MM.1S (cell line): ENCODE data around the gene ULK1.

Source experiments
- DNase-seq: peaks from one replicate; pipeline ENCODE4 v3.0.0-alpha.2; 2015
- H2AFZ ChIP-seq: fragments of 300-600 bp; sonication (generic); 2 replicates; pipeline ENCODE4 v1.6.0; 2016; ENCODE audit warnings: antibody characterized with exemption, low read length
- H3F3A ChIP-seq: fragments of 300-600 bp; sonication (generic); 2 replicates; pipeline ENCODE4 v1.6.1; 2016; ENCODE audit warnings: mild to moderate bottlenecking, antibody characterized with exemption, low read length, moderate library complexity, mixed read lengths; ENCODE audit not compliant: insufficient read depth
- H3K27ac ChIP-seq: fragments of 300-600 bp; sonication (generic); 2 replicates; pipeline ENCODE4 v1.5.1; 2016; ENCODE audit warnings: mild to moderate bottlenecking, low read length
- H3K27me3 ChIP-seq: fragments of 300-600 bp; sonication (generic); replicated peaks from 2 replicates; pipeline ENCODE4 v1.6.0; 2016; ENCODE audit warnings: low read length; ENCODE audit not compliant: insufficient read depth
- H3K36me3 ChIP-seq: fragments of 300-600 bp; sonication (generic); replicated peaks from 2 replicates; pipeline ENCODE4 v1.6.1; 2016; ENCODE audit warnings: mild to moderate bottlenecking, low read length, mixed read lengths; ENCODE audit not compliant: insufficient read depth
- H3K4me1 ChIP-seq: fragments of 300-600 bp; sonication (generic); 2 replicates; pipeline ENCODE4 v1.6.1; 2016; ENCODE audit warnings: low read length, mixed read lengths
- H3K4me2 ChIP-seq: fragments of 300-600 bp; sonication (generic); 2 replicates; pipeline ENCODE4 v1.6.0; 2016; ENCODE audit warnings: low read depth, low read length
- H3K4me3 ChIP-seq: fragments of 300-600 bp; sonication (generic); 2 replicates; pipeline ENCODE4 v1.5.1; 2016; ENCODE audit warnings: low read length, mixed read lengths
- H3K79me2 ChIP-seq: fragments of 300-600 bp; sonication (generic); 2 replicates; pipeline ENCODE4 v1.6.1; 2016; ENCODE audit warnings: mixed run types, low read length, mixed read lengths
- H3K9ac ChIP-seq: fragments of 300-600 bp; sonication (generic); 2 replicates; pipeline ENCODE4 v1.6.1; 2016; ENCODE audit warnings: low read length, mixed read lengths
- H3K9me2 ChIP-seq: fragments of 300-600 bp; sonication (generic); replicated peaks from 2 replicates; pipeline ENCODE4 v1.6.1; 2016; ENCODE audit warnings: mild to moderate bottlenecking, low read length, mixed read lengths; ENCODE audit not compliant: insufficient read depth
- H3K9me3 ChIP-seq: fragments of 300-600 bp; sonication (generic); replicated peaks from 2 replicates; pipeline ENCODE4 v1.6.1; 2016; ENCODE audit warnings: mild to moderate bottlenecking, low read length, mixed read lengths; ENCODE audit not compliant: insufficient read depth
- H4K20me1 ChIP-seq: fragments of 300-600 bp; sonication (generic); 2 replicates; pipeline ENCODE4 v1.6.1; 2016; ENCODE audit warnings: mild to moderate bottlenecking, low read length, moderate library complexity, mixed read lengths; ENCODE audit not compliant: insufficient read depth
- CTCF ChIP-seq: fragments of 300-600 bp; sonication (generic); IDR thresholded peaks from 2 replicates; pipeline ENCODE4 v1.5.1; 2016; ENCODE audit warnings: antibody characterized with exemption, low read length, mixed read lengths
- EZH2 ChIP-seq: fragments of 300-600 bp; sonication (generic); optimal IDR thresholded peaks from 2 replicates; pipeline ENCODE3; 2017; ENCODE audit warnings: low read depth, mild to moderate bottlenecking, antibody characterized with exemption, low read length, mixed read lengths
- EZH2phosphoT487 ChIP-seq: fragments of 300-600 bp; sonication (generic); IDR thresholded peaks from 2 replicates; pipeline ENCODE4 v1.6.1; 2018; ENCODE audit warnings: antibody characterized with exemption, low read length

ULK1 gene

GRCh38 chr12:131917139-131917710 lies 22.8 kb downstream of the ULK1 start:
- Histone ChIP-seq H3K79me2 (no peaks in the 10 kb centered on the region), H4K20me1 (no peaks in the 10 kb centered on the region), H3K4me1 (no peaks in the 10 kb centered on the region), H3K4me2 (no peak overlapping the region), H3K27ac (no peak overlapping the region), H3K4me3 (no peak overlapping the region), H3K9me2 (no peaks in the 10 kb centered on the region), H3K36me3 (no peaks in the 10 kb centered on the region), H3K9me3 (no peaks in the 10 kb centered on the region), H3K9ac (no peak overlapping the region), H2AFZ (no peak overlapping the region), H3F3A (no peaks in the 10 kb centered on the region), H3K27me3 (no peaks in the 10 kb centered on the region)
- DNase-seq: no peak
- TF ChIP-seq EZH2: no peak
- no peak for TF ChIP-seq CTCF
- no peak for TF ChIP-seq EZH2phosphoT487

GRCh38 chr12:131917711-131918306 lies 23.4 kb downstream of the ULK1 start:
- DNase-seq: no peak
- Histone ChIP-seq H3K4me1 (no peaks in the 10 kb centered on the region), H3K4me2 (no peak overlapping the region), H3K79me2 (no peaks in the 10 kb centered on the region), H3K9ac (no peak overlapping the region), H4K20me1 (no peaks in the 10 kb centered on the region), H2AFZ (no peak overlapping the region), H3K4me3 (no peak overlapping the region), H3K9me3 (no peaks in the 10 kb centered on the region), H3F3A (no peaks in the 10 kb centered on the region), H3K9me2 (no peaks in the 10 kb centered on the region), H3K27ac (no peak overlapping the region), H3K27me3 (no peaks in the 10 kb centered on the region), H3K36me3 (no peaks in the 10 kb centered on the region)
- TF ChIP-seq EZH2: no peak
- TF ChIP-seq EZH2phosphoT487: no peak
- no peak for TF ChIP-seq CTCF

- H3K4me3 ChIP-seq: no peak overlapping the region
- H3K36me3 ChIP-seq: no peaks in the 10 kb centered on the region
- TF ChIP-seq CTCF: no peak
- TF ChIP-seq EZH2: no peak
- TF ChIP-seq EZH2phosphoT487: no peak
- H4K20me1 ChIP-seq: no peaks in the 10 kb centered on the region
- no peak overlapping the region for H3K27ac ChIP-seq
- no peak for DNase-seq
- no peaks in the 10 kb centered on the region for H3K27me3 ChIP-seq
- no peak overlapping the region for H2AFZ ChIP-seq
- H3K9me2 ChIP-seq: no peaks in the 10 kb centered on the region
- peaks cover 5% of the 10 kb centered on the region for H3K4me1 ChIP-seq
- no peak overlapping the region for H3K9ac ChIP-seq
- no peak overlapping the region for H3K4me2 ChIP-seq
- H3K79me2 ChIP-seq: no peaks in the 10 kb centered on the region
- no peaks in the 10 kb centered on the region for H3F3A ChIP-seq
- H3K9me3 ChIP-seq: no peaks in the 10 kb centered on the region
Observed at GRCh38 chr12:131918311-131919050, 24.1 kb downstream of the ULK1 start.
